GM06990 (cell line): Measurements from ENCODE around the gene LIMD2.

ENCODE experiments used
- DNase-seq: peaks from one replicate; pipeline ENCODE4 v3.0.0-alpha.2; 2011; ENCODE audit not compliant: insufficient read length; ENCODE audit errors: extremely low read depth
- H3K27me3 ChIP-seq: replicated peaks from 2 replicates; pipeline ENCODE4 v1.6.0; 2011; ENCODE audit warnings: low read length; ENCODE audit not compliant: control insufficient read depth, insufficient read depth
- H3K36me3 ChIP-seq: 2 replicates; pipeline ENCODE4 v1.5.1; 2011; ENCODE audit warnings: low read length; ENCODE audit not compliant: control insufficient read depth, insufficient read depth
- H3K4me3 ChIP-seq: replicated peaks from 2 replicates; pipeline ENCODE4 v1.5.1; 2011; ENCODE audit warnings: low read depth, mild to moderate bottlenecking, control low read depth, low read length
- CTCF ChIP-seq: IDR thresholded peaks from 2 replicates; pipeline ENCODE4 v1.5.1; 2011; ENCODE audit warnings: low read length, control low read depth, mild to moderate bottlenecking, inconsistent platforms; ENCODE audit not compliant: insufficient read depth, poor library complexity, severe bottlenecking

Gene LIMD2

GRCh38 chr17:63703556-63704258, 3.8 kb upstream of the LIMD2 start:
- no peak for TF ChIP-seq CTCF
- Histone ChIP-seq H3K36me3 (peaks cover 21% of the 10 kb centered on the region), H3K27me3 (no peaks in the 10 kb centered on the region), H3K4me3 (no peak overlapping the region)
- DNase-seq = no peak

GRCh38 chr17:63703029-63703428, 3.1 kb upstream of the LIMD2 start:
- Histone ChIP-seq H3K36me3 (peaks cover 25% of the 10 kb centered on the region), H3K27me3 (no peaks in the 10 kb centered on the region), H3K4me3 (peak overlapping the region; percentile 69; the same call in 1 of the 2 replicates)
- no peak for TF ChIP-seq CTCF
- DNase-seq = no peak

- Histone ChIP-seq H3K4me3 (peak overlapping the region; percentile 69), H3K27me3 (no peaks in the 10 kb centered on the region), H3K36me3 (peaks cover 25% of the 10 kb centered on the region)
- DNase-seq = no peak
- no peak for TF ChIP-seq CTCF
These were observed 2.7 kb upstream of the LIMD2 start for GRCh38 chr17:63702721-63703015.

DNA sequence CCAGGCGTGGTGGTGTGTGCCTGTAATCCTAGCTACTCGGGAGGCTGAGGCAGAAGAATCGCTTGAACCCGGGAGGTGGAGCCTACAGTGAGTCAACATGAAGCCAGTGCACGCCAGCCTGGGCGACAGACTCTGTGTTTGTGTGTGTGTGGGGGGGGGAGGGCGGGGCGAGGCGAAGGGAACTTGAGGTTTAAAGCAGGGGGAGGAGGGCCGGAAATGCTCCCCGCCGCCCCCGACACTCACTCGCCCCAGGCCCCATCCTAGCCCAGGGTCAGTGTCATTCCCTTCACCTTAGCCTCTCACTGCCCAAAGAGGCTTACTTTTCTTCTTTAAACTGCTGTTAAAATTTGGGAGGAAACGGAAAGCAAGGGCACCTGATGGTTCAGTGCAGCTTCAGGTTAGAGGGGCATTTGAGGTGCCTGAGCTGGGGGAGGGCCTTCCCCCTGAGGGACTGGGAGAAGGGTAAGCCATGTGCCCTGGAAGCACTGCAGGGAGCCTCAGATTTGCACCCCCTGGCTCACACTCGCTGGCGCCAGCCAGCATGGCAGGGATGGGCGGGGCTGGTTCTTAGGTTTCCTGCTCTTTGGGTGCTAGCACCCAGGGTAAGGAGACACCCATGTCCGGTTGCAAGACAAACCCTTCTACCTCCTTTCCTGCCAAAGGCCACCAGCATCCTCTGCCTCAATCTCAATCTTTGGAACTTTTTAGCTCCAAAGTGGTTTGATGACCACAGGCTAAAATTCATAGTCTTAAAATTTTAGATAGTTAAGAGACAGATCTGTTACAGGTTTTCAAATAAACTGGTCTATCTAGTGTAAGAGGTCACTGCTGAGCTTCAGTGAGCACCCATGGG, 2.2 kb upstream of the LIMD2 start:
- no peak for TF ChIP-seq CTCF
- peak; percentile 77 for DNase-seq
- peaks cover 26% of the 10 kb centered on the region for H3K36me3 ChIP-seq
- peak overlapping the region; percentile 69 for H3K4me3 ChIP-seq
- H3K27me3 ChIP-seq = no peaks in the 10 kb centered on the region

GRCh38 chr17:63701456-63701820, 1.5 kb upstream of the LIMD2 start:
- H3K36me3 ChIP-seq = peaks cover 27% of the 10 kb centered on the region
- no peaks in the 10 kb centered on the region for H3K27me3 ChIP-seq
- no peak for TF ChIP-seq CTCF
- H3K4me3 ChIP-seq = peak overlapping the region; percentile 69
- DNase-seq = peak; percentile 53
